ENCODE results near the gene OR1N2. TPM values are rescaled to one million over a fixed set of nuclear protein-coding genes. Genes with fewer than 3 reads are reported as not detected.
"Not testable (repeated sequence)": the region's sequence is repeated elsewhere in the genome, so short reads cannot be mapped to it uniquely, and the experiment has no call there.

OR1N2 gene
- total RNA-seq = not detected

- H3K4me3 Mint-ChIP-seq = no peak within 1 kb of the TSS
- H3K9me3 Mint-ChIP-seq = no peaks in the 10 kb centered on the region
- no peaks in the 10 kb centered on the region for H3K4me1 Mint-ChIP-seq (ENCODE audit: low read depth in 2 of 2)
- DNase-seq (ENCODE audit: low spot score) (no peak), ATAC-seq (no peak)
- H3K27me3 Mint-ChIP-seq = peaks cover 34 to 47% of the 10 kb centered on the region in 2 donors
- H3K27ac Mint-ChIP-seq = no peak within 1 kb of the TSS
- H3K36me3 Mint-ChIP-seq = no peaks in the 10 kb centered on the region
Observed at GRCh38 chr9:122552812-122553211, at the start of gene OR1N2. Gene OR1N2, plus strand, starts transcription at chr9:122553112. Its CDS starts 100 bp downstream, at chr9:122553212.

- ATAC-seq = no peak
- no peak overlapping the region for H3K27ac Mint-ChIP-seq
- H3K36me3 Mint-ChIP-seq = no peaks in the 10 kb centered on the region
Observed at GRCh38 chr9:122506964-122507363, 45.9 kb upstream of the OR1N2 start.

GRCh38 chr9:122510502-122510901 is 42.4 kb upstream of the OR1N2 start, which contains the start of gene OR1J2:
Gene OR1J2, plus strand, starts transcription at chr9:122510802. Its CDS starts 0 bp downstream, at chr9:122510802.
- Mint-ChIP-seq H3K9me3 (no peaks in the 10 kb centered on the region), H3K27ac (no peak within 1 kb of the TSS), H3K4me1 (ENCODE audit: low read depth in 2 of 2) (no peaks in the 10 kb centered on the region), H3K27me3 (peaks cover 30 to 32% of the 10 kb centered on the region in 2 donors), H3K36me3 (no peaks in the 10 kb centered on the region), H3K4me3 (no peak within 1 kb of the TSS)
- DNase-seq (ENCODE audit: low spot score) = no peak
- no peak for ATAC-seq

More at GRCh38 chr9:122506964-122507363, 45.9 kb upstream of the OR1N2 start:
- no peak for DNase-seq (ENCODE audit: low spot score)
- no peak overlapping the region for H3K4me3 Mint-ChIP-seq
- no peaks in the 10 kb centered on the region for H3K4me1 Mint-ChIP-seq (ENCODE audit: low read depth in 2 of 2)
- H3K27me3 Mint-ChIP-seq = peaks cover 28 to 33% of the 10 kb centered on the region in 2 donors
- H3K9me3 Mint-ChIP-seq = no peaks in the 10 kb centered on the region

- Mint-ChIP-seq H3K27ac (no peak overlapping the region), H3K9me3 (no peaks in the 10 kb centered on the region), H3K36me3 (no peaks in the 10 kb centered on the region), H3K4me3 (no peak overlapping the region), H3K4me1 (ENCODE audit: low read depth in 2 of 2) (no peaks in the 10 kb centered on the region), H3K27me3 (peaks cover 10 to 22% of the 10 kb centered on the region in 2 donors)
- DNase-seq (ENCODE audit: low spot score) (no peak), ATAC-seq (no peak)
Observed at GRCh38 chr9:122518226-122518625, 34.7 kb upstream of the OR1N2 start.

GRCh38 chr9:122518841-122519240 is 34.1 kb upstream of the OR1N2 start, which contains the start of gene OR1J4:
Gene OR1J4, plus strand, starts transcription at chr9:122519141. Its CDS starts 0 bp downstream, at chr9:122519141.
- H3K27me3 Mint-ChIP-seq = peaks cover 14 to 25% of the 10 kb centered on the region in 2 donors
- H3K27ac Mint-ChIP-seq = no peak within 1 kb of the TSS
- no peaks in the 10 kb centered on the region for H3K36me3 Mint-ChIP-seq
- no peak within 1 kb of the TSS for H3K4me3 Mint-ChIP-seq
- H3K4me1 Mint-ChIP-seq (ENCODE audit: low read depth in 2 of 2) = no peaks in the 10 kb centered on the region
- H3K9me3 Mint-ChIP-seq = no peaks in the 10 kb centered on the region
- DNase-seq (ENCODE audit: low spot score) = no peak
- ATAC-seq = peak in 1 of 2 donors; percentile 28

GRCh38 chr9:122519376-122519775 is 33.5 kb upstream of the OR1N2 start:
- no peaks in the 10 kb centered on the region for H3K9me3 Mint-ChIP-seq
- no peak overlapping the region for H3K27ac Mint-ChIP-seq
- DNase-seq (ENCODE audit: low spot score) (no peak), ATAC-seq (no peak)
- no peak overlapping the region for H3K4me3 Mint-ChIP-seq
- H3K4me1 Mint-ChIP-seq (ENCODE audit: low read depth in 2 of 2) = no peaks in the 10 kb centered on the region
- H3K36me3 Mint-ChIP-seq = no peaks in the 10 kb centered on the region
- H3K27me3 Mint-ChIP-seq = peaks cover 15 to 26% of the 10 kb centered on the region in 2 donors

GRCh38 chr9:122526602-122527001 is 26.3 kb upstream of the OR1N2 start:
- Mint-ChIP-seq H3K27ac (no peak overlapping the region), H3K27me3 (peaks cover 23 to 28% of the 10 kb centered on the region in 2 donors), H3K9me3 (no peaks in the 10 kb centered on the region), H3K4me1 (ENCODE audit: low read depth in 2 of 2) (no peaks in the 10 kb centered on the region), H3K36me3 (no peaks in the 10 kb centered on the region), H3K4me3 (no peak overlapping the region)
- ATAC-seq = no peak
- DNase-seq (ENCODE audit: low spot score) = no peak

GRCh38 chr9:122527193-122527592 is 25.7 kb upstream of the OR1N2 start, which contains the start of gene OR1N1:
Gene OR1N1, minus strand, starts transcription at chr9:122527293. Its CDS starts 0 bp downstream, at chr9:122527293.
- Mint-ChIP-seq H3K27ac (no peak within 1 kb of the TSS), H3K4me3 (no peak within 1 kb of the TSS), H3K36me3 (no peaks in the 10 kb centered on the region), H3K4me1 (ENCODE audit: low read depth in 2 of 2) (no peaks in the 10 kb centered on the region), H3K27me3 (peaks cover 23 to 28% of the 10 kb centered on the region in 2 donors), H3K9me3 (no peaks in the 10 kb centered on the region)
- no peak for DNase-seq (ENCODE audit: low spot score)
- no peak for ATAC-seq

GRCh38 chr9:122531157-122531556 is 21.8 kb upstream of the OR1N2 start:
- not testable (repeated sequence) for DNase-seq (ENCODE audit: low spot score); H3K27ac Mint-ChIP-seq; H3K36me3 Mint-ChIP-seq; ATAC-seq; H3K4me1 Mint-ChIP-seq (ENCODE audit: low read depth in 2 of 2); H3K4me3 Mint-ChIP-seq; H3K9me3 Mint-ChIP-seq
- peaks cover 19 to 42% of the 10 kb centered on the region in 2 donors for H3K27me3 Mint-ChIP-seq

- Mint-ChIP-seq H3K9me3 (no peaks in the 10 kb centered on the region), H3K27me3 (peaks cover 12 to 39% of the 10 kb centered on the region in 2 donors), H3K4me3 (no peak overlapping the region), H3K36me3 (no peaks in the 10 kb centered on the region), H3K27ac (no peak overlapping the region), H3K4me1 (ENCODE audit: low read depth in 2 of 2) (no peaks in the 10 kb centered on the region)
- DNase-seq (ENCODE audit: low spot score) (no peak), ATAC-seq (no peak)
Observed at GRCh38 chr9:122536134-122536533, 16.8 kb upstream of the OR1N2 start.

- not testable (repeated sequence) for H3K4me3 Mint-ChIP-seq; ATAC-seq; H3K27ac Mint-ChIP-seq; H3K9me3 Mint-ChIP-seq; H3K4me1 Mint-ChIP-seq (ENCODE audit: low read depth in 2 of 2); DNase-seq (ENCODE audit: low spot score); H3K36me3 Mint-ChIP-seq
- peaks cover 12 to 48% of the 10 kb centered on the region in 2 donors for H3K27me3 Mint-ChIP-seq
Observed at GRCh38 chr9:122537066-122537465, 15.8 kb upstream of the OR1N2 start.

- no peak overlapping the region for H3K27ac Mint-ChIP-seq
- H3K36me3 Mint-ChIP-seq = no peaks in the 10 kb centered on the region
- H3K9me3 Mint-ChIP-seq = no peaks in the 10 kb centered on the region
- ATAC-seq = no peak
- no peak overlapping the region for H3K4me3 Mint-ChIP-seq
- no peak for DNase-seq (ENCODE audit: low spot score)
- H3K27me3 Mint-ChIP-seq = peaks cover 12 to 41% of the 10 kb centered on the region in 2 donors
- no peaks in the 10 kb centered on the region for H3K4me1 Mint-ChIP-seq (ENCODE audit: low read depth in 2 of 2)
Observed at GRCh38 chr9:122538757-122539156, 14.2 kb upstream of the OR1N2 start.

GRCh38 chr9:122546196-122546595 is 6.7 kb upstream of the OR1N2 start:
- DNase-seq (ENCODE audit: low spot score) = no peak
- no peaks in the 10 kb centered on the region for H3K4me1 Mint-ChIP-seq (ENCODE audit: low read depth in 2 of 2)
- no peaks in the 10 kb centered on the region for H3K9me3 Mint-ChIP-seq
- no peak for ATAC-seq
- H3K4me3 Mint-ChIP-seq = no peak overlapping the region
- no peak overlapping the region for H3K27ac Mint-ChIP-seq
- H3K36me3 Mint-ChIP-seq = no peaks in the 10 kb centered on the region
- peaks cover 17 to 51% of the 10 kb centered on the region in 2 donors for H3K27me3 Mint-ChIP-seq

- H3K4me3 Mint-ChIP-seq = no peak overlapping the region
- no peak overlapping the region for H3K27ac Mint-ChIP-seq
- H3K27me3 Mint-ChIP-seq = peaks cover 34 to 47% of the 10 kb centered on the region in 2 donors
- ATAC-seq (no peak), DNase-seq (ENCODE audit: low spot score) (no peak)
- H3K9me3 Mint-ChIP-seq = no peaks in the 10 kb centered on the region
- no peaks in the 10 kb centered on the region for H3K36me3 Mint-ChIP-seq
- no peaks in the 10 kb centered on the region for H3K4me1 Mint-ChIP-seq (ENCODE audit: low read depth in 2 of 2)
Observed at GRCh38 chr9:122551371-122551770, 1.5 kb upstream of the OR1N2 start.

- no peak for DNase-seq (ENCODE audit: low spot score)
- Mint-ChIP-seq H3K9me3 (peaks cover 3% of the 10 kb centered on the region), H3K4me1 (ENCODE audit: low read depth in 2 of 2) (no peaks in the 10 kb centered on the region), H3K4me3 (no peak overlapping the region), H3K27me3 (peaks cover 15 to 37% of the 10 kb centered on the region in 2 donors), H3K36me3 (peaks cover 10% of the 10 kb centered on the region), H3K27ac (no peak overlapping the region)
- no peak for ATAC-seq
Observed at GRCh38 chr9:122561446-122561845, 8.5 kb downstream of the OR1N2 start.

Measured in natural killer cell treated with Interleukin-12 subunit alpha and Interleukin-12 subunit beta and Interleukin-15 and Interleukin-18, amount 100 ng/mL, for 72 hours (primary cell).